Kidney (tissue), 14 donors: ENCODE data around the gene MLPH. TPM values are rescaled to one million over a fixed set of nuclear protein-coding genes. Genes with fewer than 3 reads are reported as not detected.

Source experiments
- DNase-seq, 5 donors: peaks; one replicate each; pipeline ENCODE4 v3.0.0-alpha.2; 2013 to 2020
- FAIRE-seq: peaks from 2 replicates; lab custom pipeline; 2012; peaks lifted over from hg19 to GRCh38; lab: Jason Lieb, UNC
- H3K27ac ChIP-seq, 2 donors: one replicate each; pipeline ENCODE4 v1.7.0; 2013; ENCODE audit warnings: low read depth in 2 of 2, low read length in 2 of 2, inconsistent platforms in 1 of 2
- H3K27me3 ChIP-seq: one replicate; pipeline ENCODE4 v1.7.1; 2013; ENCODE audit warnings: low read length, inconsistent platforms; ENCODE audit not compliant: control insufficient read depth, insufficient read depth
- H3K36me3 ChIP-seq, 3 donors: one replicate each; pipeline versions ENCODE4 v1.7.0 to v1.7.1; 2013; ENCODE audit warnings: low read length in 3 of 3, control low read depth in 1 of 3, inconsistent platforms in 1 of 3; ENCODE audit not compliant: insufficient read depth in 3 of 3, control insufficient read depth in 2 of 3
- H3K4me1 ChIP-seq, 3 donors: one replicate each; pipeline versions ENCODE4 v1.7.0 to v1.7.1; 2013; ENCODE audit warnings: low read length in 3 of 3, inconsistent platforms in 1 of 3, low read depth in 1 of 3; ENCODE audit not compliant: control insufficient read depth in 2 of 3, insufficient read depth in 2 of 3
- H3K4me3 ChIP-seq, 3 donors: one replicate each; pipeline versions ENCODE4 v1.7.0 to v1.8.1; 2013; ENCODE audit warnings: low read length in 3 of 3, control low read depth in 1 of 3, inconsistent platforms in 1 of 3
- H3K9ac ChIP-seq, 3 donors: one replicate each; pipeline versions ENCODE4 v1.7.0 to v1.7.1; 2013; ENCODE audit warnings: low read length in 3 of 3, control low read depth in 1 of 3, inconsistent platforms in 1 of 3
- H3K9me3 ChIP-seq, 3 donors: one replicate each; pipeline versions ENCODE4 v1.7.0 to v1.7.1; 2013; ENCODE audit warnings: low read length in 3 of 3, control low read depth in 1 of 3, inconsistent platforms in 1 of 3; ENCODE audit not compliant: control insufficient read depth in 2 of 3, insufficient read depth in 1 of 3
- intact Hi-C: fragments of 100-400 bp; cut with DNase I; formaldehyde crosslinking; loops from one replicate; pipeline ENCODE4 v1.11.1; 2022
- polyA plus RNA-seq: library from polyadenylated mRNA; stranded (reverse); fragments of 350-450 nt; fragmentation: Illumina TruSeq; extraction: RNeasy Lipid Tissue Mini Kit (QIAGEN cat#74804); gene quantifications from one replicate; pipeline ENCODE4 v1.2.3, GENCODE V29; 2014; ENCODE audit warnings: low read depth, low replicate concordance; ENCODE audit not compliant: insufficient read depth
- total RNA-seq: library from RNA; stranded (reverse); fragmentation: NEBNext Ultra II Directional; extraction: Animal tissue kit (Norgen Biotek cat#: 25700); gene quantifications from one replicate; pipeline ENCODE4 v1.2.1, GENCODE V29; 2021
- TF ChIP-seq, protein P1 (sequence below): IDR thresholded peaks from 3 replicates; pipeline ENCODE4 v1.5.1; 2012; ENCODE audit warnings: mild to moderate bottlenecking, moderate library complexity, borderline replicate concordance; ENCODE audit not compliant: insufficient read depth; ENCODE audit errors: extremely low read depth
- donor health status: control.
- donor health status: control.
- donor health status: control.
- donor health status: control.
- donor health status: control.
- donor health status: DM: yes; HTN: yes; CAD: no.
- donor health status: Normal renal cell carcinoma (clear cell type).

MLPH gene
- total and polyA plus RNA-seq, 2 donors from 2014 or later = 4.6 to 9.6 TPM

GRCh38 chr2:237597196-237598145 is 110.4 kb downstream of the MLPH start:
- Histone ChIP-seq H3K9ac (no peak overlapping the region), H3K4me1 (peaks cover 0 to 6% (median 6%) of the 10 kb centered on the region in 3 donors), H3K27me3 (no peaks in the 10 kb centered on the region), H3K27ac (no peak overlapping the region), H3K36me3 (no peaks in the 10 kb centered on the region), H3K9me3 (no peaks in the 10 kb centered on the region), H3K4me3 (no peak overlapping the region)
- no peak for FAIRE-seq
- TF ChIP-seq, protein P1, sequence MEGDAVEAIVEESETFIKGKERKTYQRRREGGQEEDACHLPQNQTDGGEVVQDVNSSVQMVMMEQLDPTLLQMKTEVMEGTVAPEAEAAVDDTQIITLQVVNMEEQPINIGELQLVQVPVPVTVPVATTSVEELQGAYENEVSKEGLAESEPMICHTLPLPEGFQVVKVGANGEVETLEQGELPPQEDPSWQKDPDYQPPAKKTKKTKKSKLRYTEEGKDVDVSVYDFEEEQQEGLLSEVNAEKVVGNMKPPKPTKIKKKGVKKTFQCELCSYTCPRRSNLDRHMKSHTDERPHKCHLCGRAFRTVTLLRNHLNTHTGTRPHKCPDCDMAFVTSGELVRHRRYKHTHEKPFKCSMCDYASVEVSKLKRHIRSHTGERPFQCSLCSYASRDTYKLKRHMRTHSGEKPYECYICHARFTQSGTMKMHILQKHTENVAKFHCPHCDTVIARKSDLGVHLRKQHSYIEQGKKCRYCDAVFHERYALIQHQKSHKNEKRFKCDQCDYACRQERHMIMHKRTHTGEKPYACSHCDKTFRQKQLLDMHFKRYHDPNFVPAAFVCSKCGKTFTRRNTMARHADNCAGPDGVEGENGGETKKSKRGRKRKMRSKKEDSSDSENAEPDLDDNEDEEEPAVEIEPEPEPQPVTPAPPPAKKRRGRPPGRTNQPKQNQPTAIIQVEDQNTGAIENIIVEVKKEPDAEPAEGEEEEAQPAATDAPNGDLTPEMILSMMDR = no peak
- intact Hi-C loops = no loop called here
- peak in 2 of 5 donors; percentile 35 to 63 for DNase-seq

DNA sequence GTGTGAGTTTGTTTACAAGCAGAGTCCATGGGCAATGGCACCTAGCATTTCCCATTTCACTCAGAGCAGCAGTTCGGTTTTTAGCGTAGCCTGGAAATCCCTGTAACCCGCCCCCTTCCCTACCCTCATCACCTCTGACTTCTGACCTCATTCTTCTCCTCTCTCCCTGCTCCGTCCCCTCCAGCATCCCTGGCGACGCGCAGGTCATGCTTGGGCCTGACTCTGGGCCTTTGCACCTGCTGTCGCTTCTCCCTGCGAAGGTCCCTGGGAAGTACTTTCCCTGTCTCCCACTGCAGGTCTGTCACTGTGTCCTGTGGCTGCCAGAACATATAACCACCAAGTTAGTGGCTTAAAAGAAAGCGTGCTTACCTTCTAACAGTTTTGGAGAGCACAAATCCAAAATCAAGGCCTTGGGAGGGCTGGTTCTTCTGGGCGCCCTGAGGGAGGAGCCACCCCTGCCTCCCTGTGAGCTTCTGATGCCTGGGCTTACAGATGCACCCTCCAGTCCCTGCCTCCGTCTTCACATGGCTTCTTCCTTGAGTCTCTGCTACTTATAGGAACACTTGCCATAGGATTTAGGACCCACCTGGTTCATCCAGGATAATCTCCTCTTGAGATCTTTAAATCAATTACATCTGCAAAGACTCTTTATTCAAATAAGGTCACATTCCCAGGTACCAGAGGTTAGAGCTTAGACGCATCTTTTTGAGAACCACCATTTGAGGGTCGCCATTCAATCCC is 111.6 kb downstream of the MLPH start:
- intact Hi-C loops = no loop called here
- Histone ChIP-seq H3K9me3 (no peaks in the 10 kb centered on the region), H3K9ac (no peak overlapping the region), H3K4me3 (no peak overlapping the region), H3K27ac (no peak overlapping the region), H3K4me1 (peaks cover 0 to 9% (median 6%) of the 10 kb centered on the region in 3 donors), H3K36me3 (no peaks in the 10 kb centered on the region), H3K27me3 (no peaks in the 10 kb centered on the region)
- TF ChIP-seq, protein P1 = no peak
- no peak for FAIRE-seq
- peak in 1 of 5 donors; percentile 24 for DNase-seq

DNA sequence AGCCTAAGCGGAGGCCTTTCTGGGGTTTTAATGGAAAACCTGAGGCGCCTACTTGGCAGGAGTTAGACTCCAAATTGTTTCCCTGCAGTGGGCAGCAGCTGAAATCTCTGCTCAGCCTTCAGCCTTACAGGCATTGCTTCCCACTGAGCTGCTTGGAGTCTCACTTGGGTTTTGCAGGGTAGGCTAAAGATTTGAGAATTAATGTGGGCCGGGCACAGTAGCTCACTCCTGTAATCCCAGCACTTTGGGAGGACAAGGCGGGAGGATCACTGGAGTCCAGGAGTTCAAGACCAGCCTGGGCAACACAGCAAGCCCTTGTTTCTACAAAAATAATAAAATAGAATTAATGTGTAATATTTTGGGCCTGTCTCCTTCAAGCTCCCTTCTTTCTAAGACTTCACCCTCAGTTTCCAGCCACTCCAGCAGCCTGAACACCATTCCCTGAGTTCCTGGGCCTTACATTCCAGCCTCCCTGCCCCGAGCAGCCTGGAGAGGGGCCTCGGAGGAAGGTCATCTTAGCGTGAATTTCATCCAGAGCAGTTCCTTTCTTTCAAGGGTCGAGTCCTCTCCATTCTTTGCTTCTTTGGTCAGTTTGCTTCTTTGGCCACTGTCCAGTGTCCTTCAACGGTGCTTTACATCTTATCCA is 112.5 kb downstream of the MLPH start:
- Histone ChIP-seq H3K27ac (peak overlapping the region; percentile 68 to 71), H3K9ac (peak overlapping the region in 2 of 3 donors; percentile 20 to 63), H3K4me3 (peak overlapping the region in 2 of 3 donors; percentile 4 to 39), H3K27me3 (no peaks in the 10 kb centered on the region), H3K9me3 (no peaks in the 10 kb centered on the region), H3K36me3 (no peaks in the 10 kb centered on the region), H3K4me1 (peaks cover 0 to 9% (median 6%) of the 10 kb centered on the region in 3 donors)
- intact Hi-C loops = no loop called here
- TF ChIP-seq, protein P1 = no peak
- DNase-seq = no peak
- FAIRE-seq = no peak
